Neural progenitor cell (in vitro differentiated cells): Measurements from ENCODE around the gene PSMB2. TPM values are rescaled to one million over a fixed set of nuclear protein-coding genes. Genes with fewer than 3 reads are reported as not detected.
A peak's percentile ranks its signal among the peaks of the same experiment; 100 is the strongest.

Experiments
- DNase-seq: peaks from one replicate; pipeline ENCODE4 v3.0.0-alpha.2; 2016; ENCODE audit warnings: low spot score
- H2AFZ ChIP-seq: fragments of 200-600 bp; sonication (generic); replicated peaks from 2 replicates; pipeline ENCODE4 v1.6.1; 2016; ENCODE audit warnings: antibody characterized with exemption
- H3F3A ChIP-seq: fragments of 200-600 bp; sonication (generic); 2 replicates; pipeline ENCODE4 v1.6.1; 2016; ENCODE audit warnings: antibody characterized with exemption, low read depth
- H3K27ac ChIP-seq: fragments of 200-600 bp; sonication (generic); 2 replicates; pipeline ENCODE4 v1.5.1; 2016; ENCODE audit warnings: mild to moderate bottlenecking
- H3K27me3 ChIP-seq: fragments of 200-600 bp; sonication (generic); 2 replicates; pipeline ENCODE4 v1.6.1; 2016; ENCODE audit warnings: mild to moderate bottlenecking, moderate library complexity
- H3K36me3 ChIP-seq: fragments of 200-600 bp; sonication (generic); 2 replicates; pipeline ENCODE4 v1.5.1; 2016
- H3K4me1 ChIP-seq: fragments of 200-600 bp; sonication (generic); 2 replicates; pipeline ENCODE4 v1.6.1; 2016; ENCODE audit warnings: mixed run types
- H3K4me2 ChIP-seq: fragments of 200-600 bp; sonication (generic); 2 replicates; pipeline ENCODE4 v1.6.1; 2016
- H3K4me3 ChIP-seq: fragments of 200-600 bp; sonication (generic); 2 replicates; pipeline ENCODE4 v1.5.1; 2016
- H3K79me2 ChIP-seq: fragments of 200-600 bp; sonication (generic); 2 replicates; pipeline ENCODE4 v1.6.1; 2016; ENCODE audit warnings: low read depth
- H3K9ac ChIP-seq: fragments of 200-600 bp; sonication (generic); 2 replicates; pipeline ENCODE4 v1.6.1; 2016
- H3K9me3 ChIP-seq: fragments of 200-600 bp; sonication (generic); 2 replicates; pipeline ENCODE4 v1.5.1; 2016; ENCODE audit warnings: low read depth
- H4K20me1 ChIP-seq: fragments of 200-600 bp; sonication (generic); 2 replicates; pipeline ENCODE4 v1.6.1; 2016; ENCODE audit warnings: low read depth
- H3K27ac Mint-ChIP-seq: 3 replicates; pipeline ENCODE4 v1.8.0; 2021; ENCODE audit warnings: mixed read lengths
- H3K27me3 Mint-ChIP-seq: 2 replicates; pipeline ENCODE4 v1.8.0; 2022; ENCODE audit warnings: low read depth, mild to moderate bottlenecking, inconsistent platforms, moderate library complexity, mixed read lengths; ENCODE audit not compliant: insufficient read depth
- H3K36me3 Mint-ChIP-seq: 3 replicates; pipeline ENCODE4 v1.8.0; 2021; ENCODE audit warnings: mixed read lengths
- H3K4me1 Mint-ChIP-seq: 3 replicates; pipeline ENCODE4 v1.8.0; 2021; ENCODE audit warnings: mixed read lengths
- H3K4me3 Mint-ChIP-seq: 3 replicates; pipeline ENCODE4 v1.8.0; 2021; ENCODE audit warnings: mild to moderate bottlenecking, moderate library complexity, mixed read lengths
- H3K9me3 Mint-ChIP-seq: 3 replicates; pipeline ENCODE4 v1.8.0; 2020; ENCODE audit warnings: mixed read lengths
- CTCF ChIP-seq: fragments of 200-600 bp; sonication (generic); IDR thresholded peaks from 2 replicates; pipeline ENCODE4 v1.5.1; 2017; ENCODE audit warnings: antibody characterized with exemption, mild to moderate bottlenecking
- EZH2 ChIP-seq: fragments of 200-600 bp; sonication (generic); IDR thresholded peaks from 2 replicates; pipeline ENCODE4 v1.6.1; 2017; ENCODE audit warnings: antibody characterized with exemption, mild to moderate bottlenecking, moderate library complexity
- EZH2phosphoT487 ChIP-seq: fragments of 200-600 bp; sonication (generic); IDR thresholded peaks from 2 replicates; pipeline ENCODE4 v1.6.1; 2017; ENCODE audit warnings: antibody characterized with exemption
- total RNA-seq: library from RNA; depleted of rRNA; stranded (reverse); fragments of >200 nt; gene quantifications from 2 replicates; pipeline ENCODE4 v1.2.3, GENCODE V29; 2015; ENCODE audit warnings: low replicate concordance

Gene PSMB2
- total RNA-seq, 1 donor from 2014 or later, result 29.7 TPM

GRCh38 chr1:35568975-35569395 is 72.3 kb downstream of the PSMB2 start:
- Histone ChIP-seq H3K79me2 (no peaks in the 10 kb centered on the region), H3K36me3 (no peaks in the 10 kb centered on the region), H3F3A (peaks cover 20% of the 10 kb centered on the region), H3K4me2 (no peak overlapping the region), H3K27ac (no peak overlapping the region), H3K4me1 (peaks cover 5% of the 10 kb centered on the region), H2AFZ (no peak overlapping the region), H3K4me3 (no peak overlapping the region), H3K27me3 (peaks cover 49% of the 10 kb centered on the region), H4K20me1 (peaks cover 19% of the 10 kb centered on the region), H3K9ac (no peak overlapping the region), H3K9me3 (no peaks in the 10 kb centered on the region)
- H3K36me3 Mint-ChIP-seq, result peaks cover 11% of the 10 kb centered on the region
- no peak overlapping the region for H3K4me3 Mint-ChIP-seq
- H3K27me3 Mint-ChIP-seq, result peaks cover 32% of the 10 kb centered on the region
- H3K9me3 Mint-ChIP-seq, result no peaks in the 10 kb centered on the region
- peaks cover 14% of the 10 kb centered on the region for H3K4me1 Mint-ChIP-seq
- DNase-seq, result peak; percentile 80
- peak; percentile 92 for TF ChIP-seq CTCF
- no peak for TF ChIP-seq EZH2phosphoT487
- no peak for TF ChIP-seq EZH2
- no peak overlapping the region for H3K27ac Mint-ChIP-seq

GRCh38 chr1:35567947-35568558 is 73.3 kb downstream of the PSMB2 start:
- H3K27ac ChIP-seq, result no peak overlapping the region
- H3K4me1 ChIP-seq, result peaks cover under 1% of the 10 kb centered on the region
- no peaks in the 10 kb centered on the region for H3K9me3 Mint-ChIP-seq
- no peak overlapping the region for H3K27ac Mint-ChIP-seq
- no peak overlapping the region for H2AFZ ChIP-seq
- no peaks in the 10 kb centered on the region for H3K79me2 ChIP-seq
- no peaks in the 10 kb centered on the region for H3K36me3 ChIP-seq
- no peak overlapping the region for H3K4me3 Mint-ChIP-seq
- H3K27me3 ChIP-seq, result peaks cover 39% of the 10 kb centered on the region
- H3K4me1 Mint-ChIP-seq, result peaks cover 14% of the 10 kb centered on the region
- peaks cover 20% of the 10 kb centered on the region for H3F3A ChIP-seq
- H3K9me3 ChIP-seq, result no peaks in the 10 kb centered on the region
- peaks cover 19% of the 10 kb centered on the region for H4K20me1 ChIP-seq
- H3K9ac ChIP-seq, result no peak overlapping the region
- H3K4me3 ChIP-seq, result no peak overlapping the region
- peaks cover 11% of the 10 kb centered on the region for H3K36me3 Mint-ChIP-seq
- no peak overlapping the region for H3K4me2 ChIP-seq
- TF ChIP-seq EZH2phosphoT487 (no peak), CTCF (no peak), EZH2 (no peak)
- DNase-seq, result no peak
- H3K27me3 Mint-ChIP-seq, result peaks cover 30% of the 10 kb centered on the region

- Mint-ChIP-seq H3K27me3 (peaks cover 8% of the 10 kb centered on the region), H3K9me3 (no peaks in the 10 kb centered on the region), H3K4me3 (no peak overlapping the region), H3K27ac (no peak overlapping the region), H3K4me1 (peaks cover 9% of the 10 kb centered on the region), H3K36me3 (peaks cover 14% of the 10 kb centered on the region)
- Histone ChIP-seq H3K4me3 (no peak overlapping the region), H3K9ac (no peak overlapping the region), H3K9me3 (no peaks in the 10 kb centered on the region), H3F3A (peaks cover 11% of the 10 kb centered on the region), H3K36me3 (no peaks in the 10 kb centered on the region), H3K79me2 (no peaks in the 10 kb centered on the region), H4K20me1 (peaks cover 8% of the 10 kb centered on the region), H3K27me3 (peaks cover 16% of the 10 kb centered on the region), H3K27ac (no peak overlapping the region), H3K4me1 (no peaks in the 10 kb centered on the region), H2AFZ (no peak overlapping the region), H3K4me2 (no peak overlapping the region)
- no peak for DNase-seq
- TF ChIP-seq EZH2 (no peak), EZH2phosphoT487 (no peak), CTCF (no peak)
These were observed 75.6 kb downstream of the PSMB2 start for GRCh38 chr1:35565742-35566133.
